Measurements from ENCODE around the gene TMIGD3. TPM values are rescaled to one million over a fixed set of nuclear protein-coding genes. Genes with fewer than 3 reads are reported as not detected.

TMIGD3 gene
- total RNA-seq, 1 donor from 2014 or later, result not detected

DNA sequence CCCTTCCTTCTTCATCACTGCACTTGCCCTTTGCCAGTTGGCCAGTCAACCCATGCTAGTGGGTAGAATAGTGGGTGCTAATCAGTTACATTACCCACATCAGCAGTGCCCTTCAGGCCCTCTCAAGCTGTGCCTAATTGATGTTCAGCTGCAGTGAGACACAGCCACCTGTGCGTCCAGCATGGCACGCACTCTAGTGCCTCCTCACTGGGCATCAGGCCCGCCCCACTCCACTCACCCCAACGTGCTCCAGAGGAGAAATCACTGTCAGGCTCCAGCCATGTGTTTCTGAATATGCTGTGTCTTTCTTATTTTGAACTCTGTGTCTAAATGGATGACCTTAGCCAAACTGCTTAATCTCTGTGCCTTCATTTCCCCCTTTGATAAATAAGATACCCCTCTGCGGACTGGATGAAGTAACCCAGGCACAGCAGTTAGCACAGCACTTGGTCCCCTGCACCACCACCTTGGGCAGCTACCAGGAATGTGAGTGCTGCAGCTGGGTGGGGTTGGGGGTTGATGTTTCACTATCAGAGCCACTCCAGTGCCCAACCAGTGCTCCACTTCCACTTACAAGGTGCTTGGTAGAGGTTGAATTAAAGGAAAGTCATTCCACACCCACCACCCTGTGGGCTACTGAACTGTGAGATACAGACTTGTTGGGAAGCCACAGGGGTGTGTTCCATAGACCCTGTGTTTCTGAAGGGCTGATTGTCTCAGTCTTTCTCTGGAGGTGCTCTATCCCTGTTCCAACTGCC lies 8.9 kb upstream of the TMIGD3 start:
- TF ChIP-seq, protein P1, sequence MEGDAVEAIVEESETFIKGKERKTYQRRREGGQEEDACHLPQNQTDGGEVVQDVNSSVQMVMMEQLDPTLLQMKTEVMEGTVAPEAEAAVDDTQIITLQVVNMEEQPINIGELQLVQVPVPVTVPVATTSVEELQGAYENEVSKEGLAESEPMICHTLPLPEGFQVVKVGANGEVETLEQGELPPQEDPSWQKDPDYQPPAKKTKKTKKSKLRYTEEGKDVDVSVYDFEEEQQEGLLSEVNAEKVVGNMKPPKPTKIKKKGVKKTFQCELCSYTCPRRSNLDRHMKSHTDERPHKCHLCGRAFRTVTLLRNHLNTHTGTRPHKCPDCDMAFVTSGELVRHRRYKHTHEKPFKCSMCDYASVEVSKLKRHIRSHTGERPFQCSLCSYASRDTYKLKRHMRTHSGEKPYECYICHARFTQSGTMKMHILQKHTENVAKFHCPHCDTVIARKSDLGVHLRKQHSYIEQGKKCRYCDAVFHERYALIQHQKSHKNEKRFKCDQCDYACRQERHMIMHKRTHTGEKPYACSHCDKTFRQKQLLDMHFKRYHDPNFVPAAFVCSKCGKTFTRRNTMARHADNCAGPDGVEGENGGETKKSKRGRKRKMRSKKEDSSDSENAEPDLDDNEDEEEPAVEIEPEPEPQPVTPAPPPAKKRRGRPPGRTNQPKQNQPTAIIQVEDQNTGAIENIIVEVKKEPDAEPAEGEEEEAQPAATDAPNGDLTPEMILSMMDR (IDR thresholded peaks at IDR 0.05; ENCODE audit: unreplicated experiment), result no peak
- H3K36me3 Mint-ChIP-seq, result no peaks in the 10 kb centered on the region
- peaks cover 11% of the 10 kb centered on the region for H3K4me1 Mint-ChIP-seq
- H3K9me3 Mint-ChIP-seq, result no peaks in the 10 kb centered on the region
- no peak overlapping the region for H3K27ac Mint-ChIP-seq
- DNase-seq (ENCODE audit: low spot score in 2 of 2, unreplicated experiment in 2 of 2), result no peak
- H3K27me3 Mint-ChIP-seq (ENCODE audit: low read depth), result no peaks in the 10 kb centered on the region
- H3K4me3 Mint-ChIP-seq, result no peak overlapping the region

DNA sequence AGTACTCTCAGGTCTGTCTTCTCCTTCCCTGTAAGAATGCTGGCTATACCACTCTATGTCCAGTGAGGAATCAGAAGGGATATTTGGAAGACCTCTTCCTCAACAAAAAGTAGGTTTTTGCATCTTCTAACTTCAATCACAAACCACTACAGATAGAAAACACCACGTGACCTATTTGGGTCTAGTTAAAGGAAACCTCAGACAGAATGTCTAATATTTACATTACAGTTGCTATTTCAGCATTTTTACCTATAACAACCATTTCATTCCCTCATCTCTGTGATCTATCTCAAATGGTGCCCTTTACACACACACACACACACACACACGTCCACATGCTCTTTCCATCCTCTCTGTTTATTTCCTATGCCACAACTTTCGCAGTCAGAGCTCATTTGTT lies 7.9 kb upstream of the TMIGD3 start:
- TF ChIP-seq, protein P1 (IDR thresholded peaks at IDR 0.05; ENCODE audit: unreplicated experiment), result no peak
- H3K9me3 Mint-ChIP-seq, result no peaks in the 10 kb centered on the region
- no peak overlapping the region for H3K4me3 Mint-ChIP-seq
- H3K27ac Mint-ChIP-seq, result no peak overlapping the region
- peaks cover 13% of the 10 kb centered on the region for H3K4me1 Mint-ChIP-seq
- H3K27me3 Mint-ChIP-seq (ENCODE audit: low read depth), result no peaks in the 10 kb centered on the region
- no peaks in the 10 kb centered on the region for H3K36me3 Mint-ChIP-seq
- DNase-seq (ENCODE audit: low spot score in 2 of 2, unreplicated experiment in 2 of 2), result no peak

DNA sequence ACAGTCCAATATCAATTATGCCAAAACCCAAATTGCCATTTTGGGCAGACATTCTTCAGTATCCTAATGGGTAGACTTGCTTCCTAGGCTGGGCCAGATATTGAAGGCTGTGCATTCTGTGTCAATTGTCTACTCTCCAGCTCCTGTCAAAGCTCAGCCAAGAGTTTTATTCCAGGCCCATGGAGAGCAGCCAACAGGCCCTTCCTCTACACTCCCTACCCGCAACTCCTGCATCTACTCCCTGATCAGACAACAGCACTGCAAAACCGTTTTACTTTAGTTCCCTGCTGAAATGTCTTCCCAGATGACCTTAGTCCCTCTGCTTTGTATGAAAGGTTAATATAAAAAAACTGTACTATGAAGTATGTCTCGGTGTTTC lies 6.6 kb upstream of the TMIGD3 start:
- H3K27ac Mint-ChIP-seq, result no peak overlapping the region
- H3K9me3 Mint-ChIP-seq, result no peaks in the 10 kb centered on the region
- TF ChIP-seq, protein P1 (IDR thresholded peaks at IDR 0.05; ENCODE audit: unreplicated experiment), result no peak
- H3K4me3 Mint-ChIP-seq, result no peak overlapping the region
- H3K4me1 Mint-ChIP-seq, result peaks cover 13% of the 10 kb centered on the region
- no peak for DNase-seq (ENCODE audit: low spot score in 2 of 2, unreplicated experiment in 2 of 2)
- H3K27me3 Mint-ChIP-seq (ENCODE audit: low read depth), result no peaks in the 10 kb centered on the region
- no peaks in the 10 kb centered on the region for H3K36me3 Mint-ChIP-seq

DNA sequence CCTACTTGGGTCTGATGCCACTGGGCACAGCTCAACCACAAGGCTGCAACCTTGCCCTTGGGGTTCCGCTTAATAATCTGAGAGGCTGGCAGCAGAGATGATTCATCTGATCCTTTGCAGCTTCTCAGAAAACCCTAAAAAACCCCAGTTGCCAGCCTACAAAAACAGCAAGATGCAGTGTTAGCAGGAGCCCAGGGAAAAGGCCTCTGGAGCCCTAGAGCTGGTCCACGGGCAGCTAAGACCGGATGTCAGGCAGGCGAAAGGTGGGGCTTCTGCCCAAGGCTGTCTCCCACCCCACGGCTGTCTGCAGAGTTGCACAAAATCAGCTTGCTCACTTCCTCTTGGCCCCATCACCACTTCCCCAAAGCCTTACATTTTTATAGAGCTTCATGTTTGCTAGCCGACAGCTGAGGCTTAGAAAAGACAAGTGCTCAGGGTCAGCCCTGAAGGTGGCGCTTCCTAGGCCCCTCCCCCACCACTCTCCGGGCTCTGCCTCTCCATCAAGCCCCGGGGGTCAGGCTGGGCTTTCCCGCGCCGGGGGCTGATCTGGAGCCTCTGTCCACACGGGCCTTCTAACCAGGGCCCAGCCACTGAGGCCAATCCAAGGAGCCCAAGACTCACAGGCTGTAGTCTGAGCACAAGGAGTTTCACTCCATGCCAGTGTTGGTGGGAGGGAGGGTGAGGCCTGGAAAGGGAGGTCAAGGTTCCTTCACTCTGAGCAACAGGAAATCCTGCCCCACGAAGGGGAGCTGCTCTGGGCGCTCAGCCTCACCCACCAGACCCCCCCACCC lies 4.2 kb upstream of the TMIGD3 start:
- TF ChIP-seq, protein P1 (IDR thresholded peaks at IDR 0.05; ENCODE audit: unreplicated experiment), result no peak
- Mint-ChIP-seq H3K4me1 (peaks cover 13% of the 10 kb centered on the region), H3K4me3 (peak overlapping the region; percentile 58), H3K9me3 (no peaks in the 10 kb centered on the region), H3K27ac (peak overlapping the region; percentile 97), H3K27me3 (ENCODE audit: low read depth) (peaks cover 7% of the 10 kb centered on the region), H3K36me3 (no peaks in the 10 kb centered on the region)
- DNase-seq (ENCODE audit: low spot score in 2 of 2, unreplicated experiment in 2 of 2), result peak in 1 of 2 experiments; percentile 55

DNA sequence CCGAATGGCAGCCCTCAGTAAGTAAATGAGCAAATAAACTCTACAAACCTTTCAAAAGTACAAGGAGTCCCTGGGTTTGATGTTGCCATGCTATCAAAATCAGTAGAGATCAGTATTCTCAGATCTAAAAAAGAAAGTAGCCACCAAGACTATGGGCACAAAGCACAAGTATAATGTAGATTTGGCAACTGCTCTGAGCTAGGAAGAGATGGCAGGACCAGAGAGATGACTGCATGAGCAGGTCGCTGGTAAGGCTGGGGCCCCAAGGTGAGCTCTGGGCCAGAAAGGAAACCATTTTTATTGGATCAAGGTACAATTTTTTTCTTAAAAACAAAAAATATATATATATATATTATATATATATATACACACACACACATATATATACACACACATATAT lies 3.1 kb upstream of the TMIGD3 start:
- no peaks in the 10 kb centered on the region for H3K9me3 Mint-ChIP-seq
- peaks cover 13% of the 10 kb centered on the region for H3K4me1 Mint-ChIP-seq
- no peak overlapping the region for H3K27ac Mint-ChIP-seq
- no peak overlapping the region for H3K4me3 Mint-ChIP-seq
- TF ChIP-seq, protein P1 (IDR thresholded peaks at IDR 0.05; ENCODE audit: unreplicated experiment), result no peak
- H3K27me3 Mint-ChIP-seq (ENCODE audit: low read depth), result peaks cover 7% of the 10 kb centered on the region
- DNase-seq (ENCODE audit: low spot score in 2 of 2, unreplicated experiment in 2 of 2), result no peak
- H3K36me3 Mint-ChIP-seq, result no peaks in the 10 kb centered on the region

All from mesothelial cell of epicardium (in vitro differentiated cells).